ENCODE data around the gene HLA-G.

HLA-G gene

DNA sequence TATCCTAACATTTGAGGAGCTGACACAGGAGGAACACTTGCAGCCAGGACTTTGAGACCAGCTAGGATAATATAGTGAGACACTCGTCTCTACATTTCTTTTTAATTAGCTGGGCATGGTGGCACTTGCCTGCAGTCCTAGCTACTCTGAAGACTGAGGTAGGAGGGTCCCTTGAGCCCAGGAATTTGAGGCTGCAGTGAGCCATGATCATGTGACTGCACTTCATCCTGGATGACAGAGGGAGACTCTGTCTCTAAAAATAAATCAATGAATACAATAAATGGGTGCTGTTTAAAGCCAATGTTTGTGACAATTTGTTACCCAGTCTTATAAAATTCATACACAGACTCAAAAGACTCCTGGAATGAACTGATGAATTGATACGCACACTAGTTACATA, 1.8 kb upstream of the HLA-G start:
- no peak overlapping the region for H3K23ac ChIP-seq (ENCODE audit: low read length in 2 of 2)
- no peak overlapping the region for H2BK120ac ChIP-seq (ENCODE audit: low read depth, low read length)
- H4K8ac ChIP-seq (ENCODE audit: low read length), result no peak overlapping the region
- H3K27ac ChIP-seq (ENCODE audit: low read length, poor library complexity, severe bottlenecking), result no peak overlapping the region
- H3K14ac ChIP-seq (ENCODE audit: low read length in 2 of 2), result no peak overlapping the region
- H3K9me3 ChIP-seq (ENCODE audit: control insufficient read depth, low read length), result no peaks in the 10 kb centered on the region
- no peak overlapping the region for H2AFZ ChIP-seq (ENCODE audit: low read depth, low read length)
- no peak overlapping the region for H3K18ac ChIP-seq (ENCODE audit: low read depth in 1 of 2, low read length in 2 of 2)
- DNase-seq, result no peak
- H2BK5ac ChIP-seq (ENCODE audit: low read depth, low read length, poor library complexity, severe bottlenecking), result no peak overlapping the region
- H3K27me3 ChIP-seq (ENCODE audit: control insufficient read depth in 1 of 2, insufficient read depth in 1 of 2, low read length in 2 of 2), result peaks cover 34 to 58% of the 10 kb centered on the region in 2 experiments
- no peak overlapping the region for H4K91ac ChIP-seq (ENCODE audit: low read length)
- H2AK5ac ChIP-seq (ENCODE audit: low read length, severe bottlenecking), result no peak overlapping the region
- no peak overlapping the region for H2BK12ac ChIP-seq (ENCODE audit: low read length in 2 of 2)
- no peak overlapping the region for H2BK15ac ChIP-seq (ENCODE audit: low read depth, poor library complexity, severe bottlenecking)
- H3K4me2 ChIP-seq (ENCODE audit: low read length, poor library complexity, severe bottlenecking), result no peak overlapping the region
- peaks cover 4% of the 10 kb centered on the region for H3K4me1 ChIP-seq (ENCODE audit: control insufficient read depth, insufficient read depth, low read depth, low read length)
- H3K79me1 ChIP-seq (replicated peaks; ENCODE audit: low read length, poor library complexity, severe bottlenecking), result no peaks in the 10 kb centered on the region
- H3K36me3 ChIP-seq (ENCODE audit: control insufficient read depth in 1 of 2, insufficient read depth in 2 of 2, low read depth in 1 of 2, low read length in 2 of 2), result no peaks in the 10 kb centered on the region
- no peak overlapping the region for H3K4me3 ChIP-seq (ENCODE audit: insufficient read depth in 1 of 2, low read depth in 1 of 2, low read length in 2 of 2)
- no peak overlapping the region for H3K9ac ChIP-seq (ENCODE audit: low read length)
- 88% methylated on average over 1 of the region's 2 CpGs for WGBS
- no peak overlapping the region for H3K4ac ChIP-seq (ENCODE audit: low read depth in 1 of 2, low read length in 2 of 2)

DNA sequence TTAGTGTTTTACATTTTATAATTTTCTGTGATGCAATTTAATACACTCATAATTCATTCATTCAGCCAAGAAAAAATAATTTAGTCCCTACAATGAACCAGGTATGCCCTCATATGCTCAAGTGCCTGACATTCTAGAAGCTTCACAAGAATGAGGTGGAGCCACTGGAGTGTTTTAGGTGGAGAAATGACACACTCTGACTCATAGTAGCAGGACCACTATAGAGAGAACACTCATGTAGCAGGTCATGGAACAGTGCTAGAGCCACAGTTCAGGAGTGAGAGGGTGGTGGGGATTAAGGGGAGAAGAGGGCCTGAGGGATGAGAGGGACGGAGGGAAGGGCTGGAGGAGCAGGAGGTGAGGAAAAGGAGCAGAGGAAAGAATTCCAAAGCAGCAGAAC, 1.4 kb upstream of the HLA-G start:
- Histone ChIP-seq H2AK5ac (ENCODE audit: low read length, severe bottlenecking) (no peak overlapping the region), H3K9ac (ENCODE audit: low read length) (no peak overlapping the region), H3K14ac (ENCODE audit: low read length in 2 of 2) (no peak overlapping the region), H3K23ac (ENCODE audit: low read length in 2 of 2) (no peak overlapping the region), H2BK120ac (ENCODE audit: low read depth, low read length) (no peak overlapping the region), H3K4me1 (ENCODE audit: control insufficient read depth, insufficient read depth, low read depth, low read length) (peaks cover 4% of the 10 kb centered on the region), H2BK5ac (ENCODE audit: low read depth, low read length, poor library complexity, severe bottlenecking) (no peak overlapping the region), H3K36me3 (ENCODE audit: control insufficient read depth in 1 of 2, insufficient read depth in 2 of 2, low read depth in 1 of 2, low read length in 2 of 2) (no peaks in the 10 kb centered on the region), H2BK15ac (ENCODE audit: low read depth, poor library complexity, severe bottlenecking) (no peak overlapping the region), H3K79me1 (replicated peaks; ENCODE audit: low read length, poor library complexity, severe bottlenecking) (no peaks in the 10 kb centered on the region), H3K27ac (ENCODE audit: low read length, poor library complexity, severe bottlenecking) (no peak overlapping the region), H3K4me2 (ENCODE audit: low read length, poor library complexity, severe bottlenecking) (no peak overlapping the region), H4K8ac (ENCODE audit: low read length) (no peak overlapping the region), H3K4me3 (ENCODE audit: insufficient read depth in 1 of 2, low read depth in 1 of 2, low read length in 2 of 2) (no peak overlapping the region), H3K18ac (ENCODE audit: low read depth in 1 of 2, low read length in 2 of 2) (no peak overlapping the region), H3K27me3 (ENCODE audit: control insufficient read depth in 1 of 2, insufficient read depth in 1 of 2, low read length in 2 of 2) (peaks cover 34 to 57% of the 10 kb centered on the region in 2 experiments), H2BK12ac (ENCODE audit: low read length in 2 of 2) (no peak overlapping the region), H3K9me3 (ENCODE audit: control insufficient read depth, low read length) (no peaks in the 10 kb centered on the region), H4K91ac (ENCODE audit: low read length) (no peak overlapping the region), H3K4ac (ENCODE audit: low read depth in 1 of 2, low read length in 2 of 2) (no peak overlapping the region), H2AFZ (ENCODE audit: low read depth, low read length) (no peak overlapping the region)
- no peak for DNase-seq
- no CpG with 5 or more reads among the region's 1 CpG for WGBS

DNA sequence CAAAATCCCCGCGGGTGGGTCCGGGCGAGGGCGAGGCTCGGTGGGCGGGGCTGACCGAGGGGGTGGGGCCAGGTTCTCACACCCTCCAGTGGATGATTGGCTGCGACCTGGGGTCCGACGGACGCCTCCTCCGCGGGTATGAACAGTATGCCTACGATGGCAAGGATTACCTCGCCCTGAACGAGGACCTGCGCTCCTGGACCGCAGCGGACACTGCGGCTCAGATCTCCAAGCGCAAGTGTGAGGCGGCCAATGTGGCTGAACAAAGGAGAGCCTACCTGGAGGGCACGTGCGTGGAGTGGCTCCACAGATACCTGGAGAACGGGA, 809 bp downstream of the HLA-G start:
- Histone ChIP-seq H4K91ac (ENCODE audit: low read length) (no peak overlapping the region), H3K36me3 (ENCODE audit: control insufficient read depth in 1 of 2, insufficient read depth in 2 of 2, low read depth in 1 of 2, low read length in 2 of 2) (no peaks in the 10 kb centered on the region)
- WGBS, result 51% methylated on average over 26 of the region's 26 CpGs

DNA sequence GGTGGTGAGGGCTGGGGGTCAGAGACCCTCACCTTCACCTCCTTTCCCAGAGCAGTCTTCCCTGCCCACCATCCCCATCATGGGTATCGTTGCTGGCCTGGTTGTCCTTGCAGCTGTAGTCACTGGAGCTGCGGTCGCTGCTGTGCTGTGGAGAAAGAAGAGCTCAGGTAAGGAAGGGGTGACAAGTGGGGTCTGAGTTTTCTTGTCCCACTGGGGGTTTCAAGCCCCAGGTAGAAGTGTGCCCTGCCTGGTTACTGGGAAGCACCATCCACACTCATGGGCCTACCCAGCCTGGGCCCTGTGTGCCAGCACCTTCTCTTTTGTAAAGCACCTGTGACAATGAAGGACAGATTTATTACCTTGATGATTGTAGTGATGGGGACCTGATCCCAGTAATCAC, 2.1 kb downstream of the HLA-G start:
- 87% methylated on average over 3 of the region's 3 CpGs for WGBS
- Histone ChIP-seq H3K36me3 (ENCODE audit: control insufficient read depth in 1 of 2, insufficient read depth in 2 of 2, low read depth in 1 of 2, low read length in 2 of 2) (no peaks in the 10 kb centered on the region), H3K9ac (ENCODE audit: low read length) (no peak overlapping the region), H3K4me3 (ENCODE audit: insufficient read depth in 1 of 2, low read depth in 1 of 2, low read length in 2 of 2) (no peak overlapping the region), H2BK12ac (ENCODE audit: low read length in 2 of 2) (no peak overlapping the region), H2BK5ac (ENCODE audit: low read depth, low read length, poor library complexity, severe bottlenecking) (no peak overlapping the region), H2BK120ac (ENCODE audit: low read depth, low read length) (no peak overlapping the region), H3K79me1 (replicated peaks; ENCODE audit: low read length, poor library complexity, severe bottlenecking) (no peaks in the 10 kb centered on the region), H3K18ac (ENCODE audit: low read depth in 1 of 2, low read length in 2 of 2) (no peak overlapping the region), H3K27me3 (ENCODE audit: control insufficient read depth in 1 of 2, insufficient read depth in 1 of 2, low read length in 2 of 2) (peaks cover 46 to 77% of the 10 kb centered on the region in 2 experiments), H4K91ac (ENCODE audit: low read length) (no peak overlapping the region), H3K23ac (ENCODE audit: low read length in 2 of 2) (no peak overlapping the region), H2AK5ac (ENCODE audit: low read length, severe bottlenecking) (no peak overlapping the region), H4K8ac (ENCODE audit: low read length) (no peak overlapping the region), H3K27ac (ENCODE audit: low read length, poor library complexity, severe bottlenecking) (no peak overlapping the region), H3K9me3 (ENCODE audit: control insufficient read depth, low read length) (no peaks in the 10 kb centered on the region), H2BK15ac (ENCODE audit: low read depth, poor library complexity, severe bottlenecking) (no peak overlapping the region), H2AFZ (ENCODE audit: low read depth, low read length) (no peak overlapping the region), H3K14ac (ENCODE audit: low read length in 2 of 2) (no peak overlapping the region), H3K4me1 (ENCODE audit: control insufficient read depth, insufficient read depth, low read depth, low read length) (peaks cover 4% of the 10 kb centered on the region), H3K4me2 (ENCODE audit: low read length, poor library complexity, severe bottlenecking) (no peak overlapping the region), H3K4ac (ENCODE audit: low read depth in 1 of 2, low read length in 2 of 2) (no peak overlapping the region)
- no peak for DNase-seq

More for the DNA sequence above, 809 bp downstream of the HLA-G start:
- Histone ChIP-seq H3K27ac (ENCODE audit: low read length, poor library complexity, severe bottlenecking) (no peak overlapping the region), H3K4me3 (ENCODE audit: insufficient read depth in 1 of 2, low read depth in 1 of 2, low read length in 2 of 2) (peak overlapping the region in 1 of 2 experiments; percentile 63), H3K18ac (ENCODE audit: low read depth in 1 of 2, low read length in 2 of 2) (no peak overlapping the region), H3K9ac (ENCODE audit: low read length) (no peak overlapping the region), H4K8ac (ENCODE audit: low read length) (no peak overlapping the region), H3K23ac (ENCODE audit: low read length in 2 of 2) (no peak overlapping the region), H2BK15ac (ENCODE audit: low read depth, poor library complexity, severe bottlenecking) (no peak overlapping the region), H3K4me2 (ENCODE audit: low read length, poor library complexity, severe bottlenecking) (no peak overlapping the region), H2BK120ac (ENCODE audit: low read depth, low read length) (no peak overlapping the region), H3K14ac (ENCODE audit: low read length in 2 of 2) (no peak overlapping the region), H2BK5ac (ENCODE audit: low read depth, low read length, poor library complexity, severe bottlenecking) (no peak overlapping the region), H2AFZ (ENCODE audit: low read depth, low read length) (no peak overlapping the region), H3K4me1 (ENCODE audit: control insufficient read depth, insufficient read depth, low read depth, low read length) (peaks cover 4% of the 10 kb centered on the region), H2BK12ac (ENCODE audit: low read length in 2 of 2) (no peak overlapping the region), H3K79me1 (replicated peaks; ENCODE audit: low read length, poor library complexity, severe bottlenecking) (no peaks in the 10 kb centered on the region), H3K4ac (ENCODE audit: low read depth in 1 of 2, low read length in 2 of 2) (no peak overlapping the region), H3K9me3 (ENCODE audit: control insufficient read depth, low read length) (no peaks in the 10 kb centered on the region), H3K27me3 (ENCODE audit: control insufficient read depth in 1 of 2, insufficient read depth in 1 of 2, low read length in 2 of 2) (peaks cover 46 to 65% of the 10 kb centered on the region in 2 experiments), H2AK5ac (ENCODE audit: low read length, severe bottlenecking) (no peak overlapping the region)
- DNase-seq, result no peak

Data from mesenchymal stem cell (in vitro differentiated cells and primary cell).